WTC11 (cell line): ENCODE measurements around the gene SMIM28. TPM values are rescaled to one million over a fixed set of nuclear protein-coding genes. Genes with fewer than 3 reads are reported as not detected.

Experiments used
- ATAC-seq: fragments of 200-7000 bp; cut with Tn5 transposase; 2 replicates; pipeline ENCODE4 v1.10.0; 2021; ENCODE audit warnings: mild to moderate bottlenecking, moderate library complexity
- CTCF ChIA-PET: fragments of 300-600 bp; sonication (Branson Sonifier 250); formaldehyde crosslinking; loops from one replicate; lab custom pipeline; 2021; ENCODE audit warnings: antibody characterized with exemption; lab: Charles Lee
- POLR2A ChIA-PET: fragments of 350-600 bp; sonication (Branson Sonifier 250); formaldehyde crosslinking; loops from one replicate; lab custom pipeline; 2021; ENCODE audit warnings: antibody characterized with exemption; lab: Charles Lee
- DNase-seq: peaks from one replicate; pipeline ENCODE4 v3.0.0; 2021; ENCODE audit warnings: low spot score
- H3K27ac Mint-ChIP-seq: 2 replicates; pipeline ENCODE4 v1.8.0; 2021; ENCODE audit warnings: mixed read lengths
- H3K27me3 Mint-ChIP-seq: 2 replicates; pipeline ENCODE4 v1.8.0; 2021; ENCODE audit warnings: low read depth, mild to moderate bottlenecking, moderate library complexity, mixed read lengths
- H3K36me3 Mint-ChIP-seq: 2 replicates; pipeline ENCODE4 v1.8.0; 2021; ENCODE audit warnings: mixed read lengths
- H3K4me1 Mint-ChIP-seq: 2 replicates; pipeline ENCODE4 v1.8.0; 2022; ENCODE audit warnings: mixed read lengths
- H3K4me3 Mint-ChIP-seq: 2 replicates; pipeline ENCODE4 v1.8.0; 2021; ENCODE audit warnings: mild to moderate bottlenecking, moderate library complexity, mixed read lengths
- H3K9me3 Mint-ChIP-seq: 2 replicates; pipeline ENCODE4 v1.8.0; 2021; ENCODE audit warnings: mixed read lengths
- ARID4B ChIP-seq: sonication (generic); formaldehyde crosslinking; IDR thresholded peaks from 2 replicates; pipeline ENCODE4 v1.8.0; 2023; ENCODE audit warnings: missing genetic modification reagents, mild to moderate bottlenecking, borderline replicate concordance
- ATF2 ChIP-seq: sonication (generic); formaldehyde crosslinking; IDR thresholded peaks from 2 replicates; pipeline ENCODE4 v1.8.1; 2022; ENCODE audit warnings: low read depth, missing genetic modification reagents, borderline replicate concordance
- ATF6 ChIP-seq: sonication (generic); formaldehyde crosslinking; IDR thresholded peaks from 2 replicates; pipeline ENCODE4 v1.8.1; 2023; ENCODE audit warnings: mild to moderate bottlenecking, missing genetic modification reagents
- CREM ChIP-seq: sonication (generic); formaldehyde crosslinking; IDR thresholded peaks from 2 replicates; pipeline ENCODE4 v1.8.1; 2022; ENCODE audit warnings: mild to moderate bottlenecking, missing genetic modification reagents, moderate library complexity
- ESRRA ChIP-seq: sonication (generic); formaldehyde crosslinking; IDR thresholded peaks from 2 replicates; pipeline ENCODE4 v1.8.1; 2022; ENCODE audit warnings: mild to moderate bottlenecking, missing genetic modification reagents, borderline replicate concordance
- FOXJ3 ChIP-seq: sonication (generic); formaldehyde crosslinking; IDR thresholded peaks from 2 replicates; pipeline ENCODE4 v1.9.0; 2021; ENCODE audit warnings: missing genetic modification reagents, mild to moderate bottlenecking, borderline replicate concordance
- FOXP4 ChIP-seq: sonication (generic); formaldehyde crosslinking; IDR thresholded peaks from 2 replicates; pipeline ENCODE4 v1.8.0; 2022; ENCODE audit warnings: mild to moderate bottlenecking, missing genetic modification reagents
- JAZF1 ChIP-seq: fragments of 250-450 bp; sonication (Bioruptor Pico); IDR thresholded peaks from 2 replicates; pipeline ENCODE4 v1.9.0; 2021; ENCODE audit warnings: moderate library complexity, mild to moderate bottlenecking, inconsistent platforms
- KAT7 ChIP-seq: sonication (generic); formaldehyde crosslinking; IDR thresholded peaks from 2 replicates; pipeline ENCODE4 v1.8.1; 2023; ENCODE audit warnings: missing genetic modification reagents, mild to moderate bottlenecking, borderline replicate concordance
- NR2C2 ChIP-seq: sonication (generic); formaldehyde crosslinking; IDR thresholded peaks from 2 replicates; pipeline ENCODE4 v1.8.0; 2022; ENCODE audit warnings: mild to moderate bottlenecking, missing genetic modification reagents
- RORB ChIP-seq: fragments of 250-450 bp; sonication (Bioruptor Pico); IDR thresholded peaks from 2 replicates; pipeline ENCODE4 v1.9.0; 2021; ENCODE audit warnings: mild to moderate bottlenecking
- SMAD4 ChIP-seq: sonication (generic); formaldehyde crosslinking; IDR thresholded peaks from 2 replicates; pipeline ENCODE4 v1.8.0; 2022; ENCODE audit warnings: mild to moderate bottlenecking, missing genetic modification reagents
- STAT6 ChIP-seq: sonication (generic); formaldehyde crosslinking; conservative IDR thresholded peaks from 2 replicates; pipeline ENCODE4 v1.8.1; 2023; ENCODE audit warnings: mild to moderate bottlenecking, low read depth, missing genetic modification reagents, moderate library complexity
- USF2 ChIP-seq: sonication (generic); formaldehyde crosslinking; IDR thresholded peaks from 2 replicates; pipeline ENCODE4 v1.8.1; 2023; ENCODE audit warnings: mild to moderate bottlenecking, missing genetic modification reagents, moderate library complexity
- ZBTB43 ChIP-seq: sonication (generic); formaldehyde crosslinking; IDR thresholded peaks from 2 replicates; pipeline ENCODE4 v1.8.1; 2023; ENCODE audit warnings: mild to moderate bottlenecking, missing genetic modification reagents
- ZNF281 ChIP-seq: sonication (generic); formaldehyde crosslinking; IDR thresholded peaks from 2 replicates; pipeline ENCODE4 v1.8.0; 2023; ENCODE audit warnings: mild to moderate bottlenecking, missing genetic modification reagents
- ZNF396 ChIP-seq: fragments of 250-450 bp; sonication (Bioruptor Pico); IDR thresholded peaks from 2 replicates; pipeline ENCODE4 v1.8.0; 2021; ENCODE audit warnings: mild to moderate bottlenecking, moderate library complexity, borderline replicate concordance
- ZNF416 ChIP-seq: fragments of 250-450 bp; sonication (Bioruptor Pico); IDR thresholded peaks from 2 replicates; pipeline ENCODE4 v1.9.0; 2021; ENCODE audit warnings: mild to moderate bottlenecking, inconsistent platforms
- total RNA-seq: library from RNA; stranded (reverse); gene quantifications from 3 replicates; pipeline ENCODE4 v1.2.3, GENCODE V29; 2021

SMIM28 gene
- total RNA-seq, 1 experiment from 2014 or later = not detected

- TF ChIP-seq ESRRA (no peak), RORB (no peak), ZBTB43 (CRISPR knock-in tag) (no peak), USF2 (CRISPR knock-in tag) (no peak), ARID4B (CRISPR knock-in tag) (no peak), FOXP4 (CRISPR knock-in tag) (no peak), ZNF281 (CRISPR knock-in tag) (no peak), STAT6 (no peak), NR2C2 (CRISPR knock-in tag) (no peak), CREM (CRISPR knock-in tag) (no peak), ATF6 (CRISPR knock-in tag) (no peak), ATF2 (CRISPR knock-in tag) (no peak), ZNF416 (CRISPR knock-in tag) (no peak), JAZF1 (CRISPR knock-in tag) (no peak), FOXJ3 (CRISPR knock-in tag) (no peak), KAT7 (CRISPR knock-in tag) (no peak), ZNF396 (CRISPR knock-in tag) (no peak), SMAD4 (CRISPR knock-in tag) (no peak)
- TF ChIP-seq, all 79 proteins: peak for 0
- Mint-ChIP-seq H3K4me1 (peaks cover 34% of the 10 kb centered on the region), H3K9me3 (peaks cover 7% of the 10 kb centered on the region; the same call in 1 of the 2 replicates), H3K36me3 (peaks cover 3% of the 10 kb centered on the region), H3K27ac (no peak overlapping the region), H3K4me3 (no peak overlapping the region), H3K27me3 (no peaks in the 10 kb centered on the region)
- no peak for DNase-seq
- no peak for ATAC-seq
- ChIA-PET POLR2A (no interaction called here), CTCF (interaction anchor here (1.9 kb wide), 1 partner anchor 33 kb away, joined by 5 read pairs; the partner anchor contains the start of gene HEBP2)
Measured at GRCh38 chr6:138371452-138371711, 6.3 kb upstream of the SMIM28 start.
